ENCODE measurements around the gene ZPBP. TPM values are rescaled to one million over a fixed set of nuclear protein-coding genes. Genes with fewer than 3 reads are reported as not detected.

ZPBP gene
- total and polyA plus RNA-seq, 2 of the 4 experiments (the other 2 are of a cell fraction) = not detected

DNA sequence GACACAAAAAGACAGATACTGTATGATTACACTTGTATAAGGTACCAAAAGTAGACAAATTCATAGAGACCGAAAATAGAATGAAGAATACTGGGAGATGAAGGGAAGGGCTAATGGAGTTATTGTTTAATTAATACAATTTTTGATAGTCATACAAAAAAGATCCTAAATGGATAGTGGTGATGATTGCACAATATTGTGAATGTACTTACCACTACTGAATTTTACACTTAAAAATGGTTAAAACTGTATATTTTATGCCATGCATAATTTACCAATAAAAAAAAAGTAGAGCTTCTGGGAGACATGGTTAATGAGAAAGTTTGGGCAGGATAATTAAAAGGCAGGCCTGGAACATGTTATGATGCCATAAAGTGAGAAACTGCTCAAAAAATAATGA lies 119.0 kb downstream of the ZPBP start:
- no peaks in the 10 kb centered on the region for H3K9me1 ChIP-seq (ENCODE audit: insufficient read depth, low read length)
- H3K4me1 ChIP-seq (ENCODE audit: control insufficient read depth, insufficient read depth, low read length) = no peaks in the 10 kb centered on the region
- peak; percentile 61; the same call in 1 of the 2 replicates for TF ChIP-seq CEBPB (IDR thresholded peaks at IDR 0.05; ENCODE audit: low read depth, low read length)
- TF ChIP-seq SMC3 (IDR thresholded peaks at IDR 0.05; ENCODE audit: low read depth, low read length) = no peak
- DNase-seq (no peak), ATAC-seq (ENCODE audit: low read depth) (no peak)
- POLR2A ChIA-PET (ENCODE audit: unreplicated experiment) = no interaction called here
- H3K4me3 ChIP-seq (ENCODE audit: insufficient read depth, low read depth, low read length) = no peak overlapping the region
- intact Hi-C loops (cut with micrococcal nuclease) = no loop called here
- no peak overlapping the region for H3K4me2 ChIP-seq (ENCODE audit: low read depth, low read length)
- no peak overlapping the region for H3K18ac ChIP-seq (ENCODE audit: low read depth, low read length)
- 0 out of 2 replicates have a peak, but pooled peaks cover 3% of the 10 kb centered on the region for H3K9me3 ChIP-seq (ENCODE audit: control insufficient read depth, insufficient read depth, low read length)
- H4K20me1 ChIP-seq (ENCODE audit: insufficient read depth, low read length) = no peaks in the 10 kb centered on the region
- H4K8ac ChIP-seq (ENCODE audit: low read depth in 2 of 2, low read length in 2 of 2) = no peak overlapping the region
- no peak overlapping the region for H3K4ac ChIP-seq (ENCODE audit: low read depth, low read length)
- dilution Hi-C loops (cut with HindIII; ENCODE audit: low sequenced_read_pairs, unreplicated experiment) = no loop called here
- no peak overlapping the region for H3K14ac ChIP-seq (replicated peaks; ENCODE audit: low read depth, low read length)
- H3K27me3 ChIP-seq (ENCODE audit: control insufficient read depth, insufficient read depth, low read length) = no peaks in the 10 kb centered on the region
- no peak overlapping the region for H3K56ac ChIP-seq (ENCODE audit: extremely low read depth, insufficient read depth, low read length)
- no peak overlapping the region for H4K5ac ChIP-seq (ENCODE audit: low read depth, low read length)
- no peak overlapping the region for H2BK20ac ChIP-seq (ENCODE audit: low read depth, low read length)
- no peak overlapping the region for H2BK120ac ChIP-seq (ENCODE audit: low read depth, low read length)
- BruUV-seq (replicated peaks) = no TSS peak
- no CpG with 5 or more reads among the region's 1 CpG for WGBS, 2 experiments (ENCODE audit: extremely low coverage in 2 of 2, insufficient read length in 1 of 2)
- H2BK5ac ChIP-seq (ENCODE audit: low read depth, low read length, poor library complexity, severe bottlenecking) = no peak overlapping the region
- CTCF ChIA-PET = no interaction called here
- no peaks in the 10 kb centered on the region for H3K36me3 ChIP-seq (ENCODE audit: control insufficient read depth, insufficient read depth, low read length)
- no peak overlapping the region for H2BK15ac ChIP-seq (ENCODE audit: low read depth, low read length)
- H3K9ac ChIP-seq (ENCODE audit: low read depth, low read length) = no peak overlapping the region
- no peak overlapping the region for H2AK5ac ChIP-seq (ENCODE audit: low read depth, low read length)
- H3K23ac ChIP-seq (ENCODE audit: low read depth, low read length) = no peak overlapping the region
- H3K79me1 ChIP-seq (ENCODE audit: low read depth in 1 of 2, low read length in 2 of 2) = no peaks in the 10 kb centered on the region
- in situ Hi-C loops (cut with MboI; ENCODE audit: low sequenced_read_pairs) = no loop called here
- H2AK9ac ChIP-seq (replicated peaks; ENCODE audit: low read depth, low read length, poor library complexity) = no peak overlapping the region
- no peak overlapping the region for H4K91ac ChIP-seq (ENCODE audit: insufficient read depth, low read depth, low read length)
- no peak overlapping the region for H2AFZ ChIP-seq (replicated peaks; ENCODE audit: low read length, poor library complexity)
- H3K27ac ChIP-seq (ENCODE audit: insufficient read depth, low read length) = no peak overlapping the region

Data from IMR-90 (cell line).